ENCODE measurements around the gene MKRN1. TPM values are rescaled to one million over a fixed set of nuclear protein-coding genes. Genes with fewer than 3 reads are reported as not detected.

Gene MKRN1
- total RNA-seq, 1 donor from 2014 or later = 111 TPM

DNA sequence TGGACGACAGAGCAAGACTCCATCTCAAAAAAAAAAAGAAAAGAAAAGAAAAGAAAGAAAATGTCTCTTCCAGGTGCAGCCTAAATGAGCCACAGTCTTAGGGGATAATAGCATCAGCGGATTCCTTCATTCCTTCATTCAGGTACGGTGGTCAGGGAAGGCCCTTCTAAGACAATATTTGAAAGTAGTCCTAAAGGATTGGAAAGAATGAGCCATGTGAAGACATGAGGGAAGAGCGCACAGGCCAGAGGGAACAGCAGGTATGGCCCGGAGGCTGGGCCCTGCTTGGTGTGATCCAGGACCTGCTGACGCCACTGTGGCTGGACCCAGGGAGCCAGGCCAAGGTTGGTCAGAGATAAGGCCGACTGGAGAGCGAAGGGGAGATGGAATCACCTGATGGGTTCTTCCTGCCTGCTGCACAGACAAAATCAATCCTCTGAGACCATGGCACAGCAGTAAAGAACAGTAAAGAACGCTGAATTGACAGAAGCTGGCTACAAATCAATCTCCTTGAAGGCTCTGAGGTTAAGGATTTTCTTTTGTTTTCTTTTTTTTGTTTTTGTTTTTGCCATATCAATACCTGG is 16.3 kb upstream of the MKRN1 start:
- Mint-ChIP-seq H3K9me3 (ENCODE audit: unreplicated experiment) (no peaks in the 10 kb centered on the region), H3K27ac (ENCODE audit: unreplicated experiment) (no peak overlapping the region), H3K36me3 (ENCODE audit: unreplicated experiment) (no peaks in the 10 kb centered on the region), H3K4me1 (ENCODE audit: unreplicated experiment) (no peaks in the 10 kb centered on the region), H3K27me3 (ENCODE audit: unreplicated experiment) (no peaks in the 10 kb centered on the region), H3K4me3 (ENCODE audit: unreplicated experiment) (no peak overlapping the region)
- TF ChIP-seq CTCF (IDR thresholded peaks at IDR 0.05) = no peak
- DNase-seq (ENCODE audit: extremely low spot score, unreplicated experiment) = no peak

DNA sequence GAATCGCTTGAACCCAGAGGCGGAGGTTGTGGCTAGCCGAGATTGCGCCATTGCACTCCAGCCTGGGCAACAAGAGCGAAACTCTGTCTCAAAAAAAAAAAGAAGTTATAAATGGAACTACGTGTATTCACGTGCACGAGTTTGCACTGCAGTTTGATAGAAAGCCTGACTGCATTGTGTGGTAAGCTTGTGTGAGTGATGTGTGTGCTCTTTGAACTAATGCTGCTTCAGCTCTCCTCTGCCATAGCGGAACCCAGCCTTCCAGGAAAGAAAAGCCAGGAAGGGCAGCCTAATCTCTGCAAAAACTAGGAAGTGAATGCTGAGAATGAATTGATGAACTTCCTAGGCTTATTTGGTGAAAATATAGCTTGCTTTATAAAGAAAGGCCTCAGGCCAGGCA is 15.6 kb upstream of the MKRN1 start:
- H3K4me1 Mint-ChIP-seq (ENCODE audit: unreplicated experiment) = no peaks in the 10 kb centered on the region
- no peak overlapping the region for H3K27ac Mint-ChIP-seq (ENCODE audit: unreplicated experiment)
- no peaks in the 10 kb centered on the region for H3K36me3 Mint-ChIP-seq (ENCODE audit: unreplicated experiment)
- no peak for TF ChIP-seq CTCF (IDR thresholded peaks at IDR 0.05)
- DNase-seq (ENCODE audit: extremely low spot score, unreplicated experiment) = no peak
- no peaks in the 10 kb centered on the region for H3K9me3 Mint-ChIP-seq (ENCODE audit: unreplicated experiment)
- H3K27me3 Mint-ChIP-seq (ENCODE audit: unreplicated experiment) = no peaks in the 10 kb centered on the region
- no peak overlapping the region for H3K4me3 Mint-ChIP-seq (ENCODE audit: unreplicated experiment)

- TF ChIP-seq CTCF (IDR thresholded peaks at IDR 0.05) = no peak
- Mint-ChIP-seq H3K27ac (ENCODE audit: unreplicated experiment) (no peak overlapping the region), H3K4me1 (ENCODE audit: unreplicated experiment) (peaks cover 6% of the 10 kb centered on the region), H3K36me3 (ENCODE audit: unreplicated experiment) (no peaks in the 10 kb centered on the region), H3K27me3 (ENCODE audit: unreplicated experiment) (peaks cover 8% of the 10 kb centered on the region), H3K9me3 (ENCODE audit: unreplicated experiment) (no peaks in the 10 kb centered on the region), H3K4me3 (ENCODE audit: unreplicated experiment) (no peak overlapping the region)
- no peak for DNase-seq (ENCODE audit: extremely low spot score, unreplicated experiment)
Measured at GRCh38 chr7:140489026-140489359, 9.7 kb upstream of the MKRN1 start.

- DNase-seq (ENCODE audit: extremely low spot score, unreplicated experiment) = no peak
- H3K9me3 Mint-ChIP-seq (ENCODE audit: unreplicated experiment) = no peaks in the 10 kb centered on the region
- peaks cover 6% of the 10 kb centered on the region for H3K4me1 Mint-ChIP-seq (ENCODE audit: unreplicated experiment)
- H3K36me3 Mint-ChIP-seq (ENCODE audit: unreplicated experiment) = no peaks in the 10 kb centered on the region
- H3K4me3 Mint-ChIP-seq (ENCODE audit: unreplicated experiment) = no peak overlapping the region
- TF ChIP-seq CTCF (IDR thresholded peaks at IDR 0.05) = no peak
- H3K27me3 Mint-ChIP-seq (ENCODE audit: unreplicated experiment) = peaks cover 8% of the 10 kb centered on the region
- no peak overlapping the region for H3K27ac Mint-ChIP-seq (ENCODE audit: unreplicated experiment)
Measured at GRCh38 chr7:140485500-140486265, 6.4 kb upstream of the MKRN1 start.

DNA sequence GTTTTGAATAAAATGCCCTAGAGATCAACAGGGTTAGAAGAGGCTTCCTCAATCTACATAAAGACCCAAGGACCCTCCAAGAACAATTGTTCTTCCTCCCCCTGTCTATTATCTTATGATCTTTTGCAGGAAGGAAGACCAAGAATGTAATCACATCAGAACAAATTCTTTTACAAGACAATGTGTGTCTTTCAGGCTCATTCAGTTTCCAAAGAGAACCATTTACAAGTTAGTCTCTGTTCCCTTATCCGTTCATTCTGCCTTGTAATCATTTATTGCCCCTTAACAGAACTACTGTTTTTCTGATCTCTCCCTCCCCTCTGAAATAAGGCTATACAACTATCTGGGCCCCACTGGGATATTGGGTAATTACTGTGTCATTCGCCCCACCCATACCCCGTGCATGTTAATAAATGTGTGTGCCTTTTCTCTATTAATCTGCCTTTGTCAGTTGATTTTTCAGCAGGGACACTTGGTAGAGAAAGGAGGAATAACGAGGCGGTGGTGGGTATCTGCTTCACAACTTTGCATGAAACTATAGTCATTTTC is 5.7 kb upstream of the MKRN1 start:
- Mint-ChIP-seq H3K27ac (ENCODE audit: unreplicated experiment) (no peak overlapping the region), H3K4me3 (ENCODE audit: unreplicated experiment) (no peak overlapping the region), H3K4me1 (ENCODE audit: unreplicated experiment) (peaks cover 6% of the 10 kb centered on the region), H3K36me3 (ENCODE audit: unreplicated experiment) (no peaks in the 10 kb centered on the region), H3K9me3 (ENCODE audit: unreplicated experiment) (no peaks in the 10 kb centered on the region), H3K27me3 (ENCODE audit: unreplicated experiment) (peaks cover 8% of the 10 kb centered on the region)
- TF ChIP-seq CTCF (IDR thresholded peaks at IDR 0.05) = no peak
- DNase-seq (ENCODE audit: extremely low spot score, unreplicated experiment) = no peak
